HG03442 (cell line): ENCODE data around the gene IQGAP3.
"Not testable (repeated sequence)": the region's sequence is repeated elsewhere in the genome, so short reads cannot be mapped to it uniquely, and the experiment has no call there.

ENCODE experiments used
- ATAC-seq: cut with Tn5 transposase; IDR thresholded peaks from one replicate; pipeline ENCODE4 v1.9.1; 2021; ENCODE audit warnings: mild to moderate bottlenecking, moderate library complexity; ENCODE audit not compliant: unreplicated experiment

The IQGAP3 gene

DNA sequence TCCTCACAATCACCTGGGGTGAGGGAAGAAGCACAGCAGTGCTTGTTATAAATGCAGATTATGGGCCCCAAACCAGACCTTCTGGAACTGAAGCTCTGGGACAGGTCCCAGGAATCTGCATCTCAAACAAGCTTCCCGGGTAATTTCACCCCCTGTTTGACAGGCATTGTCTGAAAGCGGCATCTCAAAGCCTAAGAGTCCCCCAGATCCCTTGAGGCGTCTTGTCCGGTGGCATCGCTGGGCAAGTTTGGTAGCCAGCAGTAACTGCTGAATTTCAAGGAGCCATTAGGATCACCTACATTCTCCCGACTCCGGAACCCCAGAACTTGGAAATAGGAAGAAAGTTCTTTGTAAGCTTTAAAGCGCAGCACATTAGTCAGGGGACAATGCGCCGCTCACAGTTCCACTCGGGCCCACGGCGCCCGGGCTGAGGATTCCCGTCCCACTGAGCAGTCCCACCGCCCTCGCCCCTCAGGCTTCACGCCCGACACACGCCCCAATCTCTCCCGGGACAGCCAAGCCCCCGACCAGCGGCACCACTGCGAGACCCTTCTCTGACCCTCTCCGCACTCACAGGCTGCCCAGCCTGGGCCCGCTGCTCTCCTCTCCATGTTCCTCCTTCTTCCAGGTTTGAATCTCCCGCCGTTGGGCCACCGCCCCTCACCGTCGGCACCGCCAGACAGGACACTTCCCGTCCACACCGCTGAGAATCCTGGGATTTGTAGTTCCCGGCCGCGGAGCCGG is at the start of gene IQGAP3:
Gene IQGAP3, minus strand, starts transcription at position 647 of the 744 bp plus-strand sequence. Its CDS starts 36 bp downstream, at position 611.
- ATAC-seq = no peak

- ATAC-seq = no peak
Measured at GRCh38 chr1:156619582-156619955, 47.2 kb upstream of the IQGAP3 start.

- no peak for ATAC-seq
Measured at GRCh38 chr1:156618853-156619581, 46.7 kb upstream of the IQGAP3 start, which contains the start of gene HAPLN2. HAPLN2 (plus strand) TSS chr1:156619415; CDS start chr1:156623491, 4,076 bp downstream.

DNA sequence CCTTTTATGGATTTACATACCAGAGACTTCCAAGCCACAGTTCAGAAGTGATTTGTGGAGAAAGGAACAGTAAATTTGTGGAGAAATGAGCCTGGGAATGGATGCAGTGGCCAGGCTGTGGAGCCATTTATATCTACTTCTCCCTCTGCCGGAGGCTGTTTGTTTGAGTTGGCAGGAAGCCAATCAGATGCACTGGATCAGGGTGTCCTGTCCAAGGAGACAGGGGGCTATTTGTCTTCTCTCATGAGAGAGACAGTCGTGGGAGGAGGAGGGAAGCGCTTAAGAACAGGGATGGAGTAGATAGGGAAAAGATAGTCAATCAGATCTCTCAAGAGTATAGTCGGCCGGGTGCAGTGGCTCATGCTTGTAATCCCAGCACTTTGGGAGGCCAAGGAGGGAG is 44.1 kb upstream of the IQGAP3 start:
- no peak for ATAC-seq

DNA sequence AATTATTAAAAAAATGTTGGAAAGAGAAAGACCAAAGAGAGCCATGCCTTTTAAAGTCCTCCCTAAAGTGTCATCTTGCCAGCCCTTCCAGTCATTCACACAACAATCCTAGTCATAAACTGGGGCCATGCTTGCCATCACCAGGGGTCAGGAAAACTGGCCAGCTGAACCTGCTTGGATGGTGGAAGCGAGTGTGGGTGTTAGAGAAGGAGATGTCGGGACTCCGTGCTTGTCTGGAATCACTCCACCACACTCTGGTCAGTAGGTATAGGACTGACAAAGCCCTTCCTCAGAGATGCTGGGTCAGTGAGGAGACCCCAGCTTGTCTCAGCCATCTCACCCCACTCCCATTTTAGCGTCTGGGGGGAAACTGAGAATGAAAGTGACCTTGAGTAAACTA is 43.6 kb upstream of the IQGAP3 start:
- no peak for ATAC-seq

GRCh38 chr1:156612666-156613065 is 40.3 kb upstream of the IQGAP3 start:
- ATAC-seq = no peak

- ATAC-seq = not testable (repeated sequence)
Measured at GRCh38 chr1:156610072-156610471, 37.7 kb upstream of the IQGAP3 start.

GRCh38 chr1:156608981-156609380 is 36.6 kb upstream of the IQGAP3 start:
- no peak for ATAC-seq

GRCh38 chr1:156608036-156608674 is 35.8 kb upstream of the IQGAP3 start:
- peak; percentile 64 for ATAC-seq

DNA sequence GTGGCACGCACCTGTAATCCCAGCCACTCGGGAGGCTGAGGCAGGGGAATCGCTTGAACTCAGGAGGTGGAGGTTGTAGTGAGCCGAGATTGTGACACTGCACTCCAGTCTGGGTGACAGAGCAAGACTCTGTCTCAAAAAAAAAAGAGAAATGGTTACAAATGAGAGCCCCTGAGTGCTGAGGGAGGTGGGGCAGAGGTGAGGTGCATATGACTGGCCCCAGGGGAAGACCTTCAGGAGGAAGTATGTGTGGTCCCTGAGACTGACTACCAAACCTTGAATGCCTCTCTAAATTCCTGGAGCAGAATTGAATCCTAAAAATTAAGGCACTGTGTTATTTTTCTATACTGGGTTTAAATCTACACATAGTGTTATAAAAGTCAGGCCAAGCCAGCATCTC is 35.0 kb upstream of the IQGAP3 start:
- ATAC-seq = not testable (repeated sequence)

- ATAC-seq = no peak
Measured at GRCh38 chr1:156602557-156602993, 30.2 kb upstream of the IQGAP3 start.

DNA sequence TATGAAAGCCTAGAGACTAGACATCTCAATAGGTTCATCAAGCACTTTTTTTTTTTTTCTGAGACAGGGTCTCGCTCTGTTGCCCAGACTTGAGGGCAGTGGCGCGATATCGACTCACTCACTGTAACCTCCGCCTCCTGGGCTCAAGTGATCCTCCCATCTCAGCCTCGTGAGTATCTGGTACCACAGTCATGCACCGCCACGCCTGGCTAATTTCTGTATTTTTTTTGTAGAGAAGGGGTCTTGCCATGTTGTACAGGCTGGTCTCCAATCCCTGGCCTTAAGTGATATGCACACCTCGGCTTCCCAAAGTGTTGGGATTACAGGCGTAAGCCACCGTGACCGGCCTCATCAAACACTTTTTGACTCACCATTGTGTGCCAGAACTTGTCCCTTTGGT is 29.5 kb upstream of the IQGAP3 start:
- ATAC-seq = no peak

DNA sequence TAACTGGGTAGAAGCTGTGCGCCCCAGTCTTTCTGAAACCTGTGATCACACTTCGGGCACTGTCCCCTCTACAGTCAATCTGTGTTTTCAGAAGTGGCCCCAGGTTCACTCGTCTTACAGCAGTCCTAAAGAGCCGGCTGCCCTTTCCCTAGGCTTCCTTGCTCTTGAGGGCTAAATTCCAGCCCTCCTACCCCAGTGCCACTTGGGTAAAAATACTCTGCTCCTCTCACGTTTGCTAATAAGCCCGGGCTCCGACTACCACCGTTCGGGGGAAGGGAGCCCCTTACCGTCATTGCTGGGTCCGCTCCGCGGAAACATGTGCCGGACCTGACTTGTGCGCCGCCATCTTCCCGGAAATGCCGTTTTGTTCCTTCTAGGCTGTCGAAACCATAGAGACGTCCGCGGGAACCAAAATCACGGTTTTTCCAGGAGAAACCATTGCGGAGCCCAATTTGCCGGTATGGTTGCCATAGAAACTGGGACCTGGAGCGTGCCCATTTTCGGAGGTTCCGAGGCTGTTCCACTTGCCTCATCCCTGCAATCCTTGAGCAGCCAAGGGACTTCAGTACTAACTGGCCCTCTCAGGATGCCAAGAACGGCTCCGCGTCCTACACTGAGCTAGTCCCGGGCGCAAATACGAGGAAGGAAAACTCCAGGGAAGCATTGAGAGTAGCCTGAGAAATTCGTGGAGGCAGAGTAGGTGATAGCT is 28.9 kb upstream of the IQGAP3 start, which contains the start of gene GPATCH4:
Gene GPATCH4, minus strand, starts transcription at position 358 of the 709 bp plus-strand sequence.
- ATAC-seq = no peak

DNA sequence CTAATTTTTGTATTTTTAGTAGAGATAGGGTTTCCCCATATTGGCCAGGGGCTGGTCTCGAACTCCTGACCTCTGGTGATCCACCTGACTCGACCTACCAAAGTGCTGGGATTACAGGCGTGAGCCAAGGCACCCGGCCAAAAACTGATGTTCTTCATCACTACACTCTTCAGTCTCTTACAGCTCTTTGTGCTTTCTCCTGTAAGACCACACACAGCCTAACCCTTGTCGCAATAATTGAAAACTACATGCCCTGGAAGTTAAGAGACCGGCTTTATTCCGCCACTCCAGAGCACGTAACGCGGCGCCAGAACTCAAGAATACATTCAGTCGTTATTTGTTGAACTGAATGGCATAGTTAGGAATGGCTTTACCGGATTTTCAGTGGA is 28.4 kb upstream of the IQGAP3 start:
- ATAC-seq = no peak

DNA sequence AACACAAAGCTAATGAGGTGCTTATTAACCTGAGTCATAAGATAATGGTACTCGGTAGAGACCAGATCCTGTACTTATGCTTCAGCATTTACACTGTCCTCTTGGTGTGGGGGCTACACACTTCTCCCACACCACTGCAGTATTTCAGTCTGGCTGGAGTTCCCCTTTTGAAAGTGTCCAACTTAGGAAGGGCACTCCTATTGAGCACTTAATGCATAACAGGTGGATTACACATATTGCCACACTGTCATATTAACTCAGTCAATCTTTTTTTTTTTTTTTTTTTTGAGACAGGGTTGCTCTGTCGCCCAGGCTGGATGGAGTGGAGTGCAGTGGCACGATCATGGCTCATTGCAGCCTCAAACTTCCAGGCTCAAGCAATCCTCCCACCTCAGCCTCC is 27.4 kb upstream of the IQGAP3 start:
- no peak for ATAC-seq

- no peak for ATAC-seq
Measured at GRCh38 chr1:156598731-156599432, 26.5 kb upstream of the IQGAP3 start.

- ATAC-seq = no peak
Measured at GRCh38 chr1:156598125-156598524, 25.8 kb upstream of the IQGAP3 start.

- ATAC-seq = no peak
Measured at GRCh38 chr1:156596426-156596825, 24.1 kb upstream of the IQGAP3 start.

DNA sequence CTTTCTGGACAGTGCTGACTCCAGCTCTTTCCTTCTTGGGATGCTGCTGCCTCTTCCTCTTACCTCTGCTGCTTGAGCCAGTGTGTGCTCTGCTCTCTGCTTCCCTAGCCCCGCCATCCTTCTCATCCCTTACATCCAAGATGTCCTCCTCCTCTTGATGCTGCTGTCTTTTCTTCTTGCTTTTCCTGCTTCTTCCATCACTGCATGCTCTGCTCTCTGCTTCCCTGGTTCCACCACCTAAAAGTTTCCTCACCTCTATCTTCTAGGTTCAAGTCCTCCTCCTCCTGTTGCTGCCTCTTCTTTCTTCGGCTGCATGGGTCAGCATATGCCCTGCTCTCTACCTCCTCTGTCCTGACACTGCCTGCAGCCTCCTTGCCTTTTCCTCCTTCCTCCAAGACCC is 22.7 kb upstream of the IQGAP3 start:
- no peak for ATAC-seq

DNA sequence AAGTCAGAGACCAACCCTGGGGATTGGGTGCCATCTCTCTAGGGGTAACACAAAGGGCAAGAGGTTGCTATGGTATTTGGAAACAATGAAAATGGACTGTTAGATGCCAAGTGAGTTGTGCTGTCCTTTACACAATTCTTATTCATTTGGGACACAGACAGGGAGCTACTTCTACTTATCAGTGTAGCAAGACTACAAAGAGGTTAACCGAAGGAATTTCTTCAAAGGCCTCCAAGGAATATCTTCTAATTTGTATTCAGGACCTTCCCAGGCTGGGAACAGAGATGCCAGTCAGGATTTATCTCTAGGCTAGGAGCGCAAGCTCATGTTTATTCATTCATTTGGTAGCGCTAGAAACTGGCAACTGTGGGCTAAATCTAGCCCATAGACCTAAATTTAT is 21.8 kb upstream of the IQGAP3 start:
- no peak for ATAC-seq

GRCh38 chr1:156593661-156593989 is 21.3 kb upstream of the IQGAP3 start:
- no peak for ATAC-seq
